Neural cell (in vitro differentiated cells): ENCODE results near the gene APCDD1. TPM values are rescaled to one million over a fixed set of nuclear protein-coding genes. Genes with fewer than 3 reads are reported as not detected.

Experiments used
- H2AFZ ChIP-seq: fragments of 200-600, 300-800 bp; sonication (generic), shearing (Covaris generic); 2 replicates; pipeline ENCODE4 v1.6.0; 2014; ENCODE audit warnings: low read depth, mild to moderate bottlenecking, antibody characterized with exemption, low read length, moderate library complexity
- H3F3A ChIP-seq: fragments of 200-600 bp; shearing (Covaris generic); 2 replicates; pipeline ENCODE4 v1.6.1; 2016; ENCODE audit warnings: mild to moderate bottlenecking, moderate library complexity, mixed read lengths, antibody characterized with exemption, low read length; ENCODE audit not compliant: insufficient read depth, poor library complexity, severe bottlenecking
- H3K27ac ChIP-seq: fragments of 200-600, 300-800 bp; sonication (generic), shearing (Covaris generic); 2 replicates; pipeline ENCODE4 v1.5.1; 2014; ENCODE audit warnings: mild to moderate bottlenecking, low read length, moderate library complexity
- H3K27me3 ChIP-seq: fragments of 300-800, 200-600 bp; sonication (generic), shearing (Covaris generic); 2 replicates; pipeline ENCODE4 v1.6.0; 2014; ENCODE audit warnings: mild to moderate bottlenecking, low read depth, low read length, moderate library complexity; ENCODE audit not compliant: insufficient read depth
- H3K36me3 ChIP-seq: fragments of 300-800, 200-600 bp; sonication (generic), shearing (Covaris generic); 2 replicates; pipeline ENCODE4 v1.5.1; 2014; ENCODE audit warnings: mild to moderate bottlenecking, antibody characterized with exemption, low read length, moderate library complexity; ENCODE audit not compliant: insufficient read depth
- H3K4me2 ChIP-seq: fragments of 300-800, 200-600 bp; sonication (generic), shearing (Covaris generic); 2 replicates; pipeline ENCODE4 v1.6.0; 2014; ENCODE audit warnings: mild to moderate bottlenecking, low read length
- H3K4me3 ChIP-seq: fragments of 300-800, 200-600 bp; sonication (generic), shearing (Covaris generic); 2 replicates; pipeline ENCODE4 v1.5.1; 2014; ENCODE audit warnings: mild to moderate bottlenecking, low read length, moderate library complexity
- H3K79me2 ChIP-seq: fragments of 200-600 bp; shearing (Covaris generic); replicated peaks from 2 replicates; pipeline ENCODE4 v1.6.0; 2014; ENCODE audit warnings: mild to moderate bottlenecking, low read length, moderate library complexity; ENCODE audit not compliant: insufficient read depth
- H3K9ac ChIP-seq: fragments of 300-800, 200-600 bp; sonication (generic), shearing (Covaris generic); 2 replicates; pipeline ENCODE4 v1.6.1; 2016; ENCODE audit warnings: mild to moderate bottlenecking, low read length, mixed read lengths
- H3K9me2 ChIP-seq: fragments of 200-600 bp; shearing (Covaris generic); 2 replicates; pipeline ENCODE4 v1.6.1; 2016; ENCODE audit warnings: mild to moderate bottlenecking, low read length, mixed read lengths; ENCODE audit not compliant: insufficient read depth
- H3K9me3 ChIP-seq: fragments of 200-600, 300-800 bp; sonication (generic), shearing (Covaris generic); 2 replicates; pipeline ENCODE4 v1.6.1; 2016; ENCODE audit warnings: mild to moderate bottlenecking, mixed run types, low read length, moderate library complexity, mixed read lengths
- H4K20me1 ChIP-seq: fragments of 200-600 bp; shearing (Covaris generic); 2 replicates; pipeline ENCODE4 v1.6.1; 2016; ENCODE audit warnings: mild to moderate bottlenecking, mixed run types; ENCODE audit not compliant: insufficient read depth
- EP300 ChIP-seq: fragments of 450-650 bp; conservative IDR thresholded peaks from 2 replicates; pipeline ENCODE4 v1.6.1; 2014; ENCODE audit warnings: antibody characterized with exemption, mild to moderate bottlenecking, moderate library complexity; ENCODE audit not compliant: poor library complexity, severe bottlenecking
- EZH2 ChIP-seq: fragments of 200-600, 300-800 bp; shearing (Covaris generic), sonication (generic); IDR thresholded peaks from 2 replicates; pipeline ENCODE4 v1.6.1; 2014; ENCODE audit warnings: antibody characterized with exemption, low read length, borderline replicate concordance, mild to moderate bottlenecking; ENCODE audit not compliant: insufficient read depth, poor library complexity, severe bottlenecking
- MXI1 ChIP-seq: fragments of 450-650 bp; conservative IDR thresholded peaks from 2 replicates; pipeline ENCODE4 v1.6.1; 2014; ENCODE audit warnings: antibody characterized with exemption, mild to moderate bottlenecking; ENCODE audit not compliant: poor library complexity, severe bottlenecking
- POLR2AphosphoS5 ChIP-seq: IDR thresholded peaks from 2 replicates; pipeline ENCODE4 v1.6.1; 2012
- RAD21 ChIP-seq: fragments of 450-650 bp; conservative IDR thresholded peaks from 2 replicates; pipeline ENCODE4 v1.6.1; 2014; ENCODE audit warnings: antibody characterized with exemption, mild to moderate bottlenecking, moderate library complexity
- SMC3 ChIP-seq: fragments of 450-650 bp; conservative IDR thresholded peaks from 2 replicates; pipeline ENCODE4 v1.6.1; 2014; ENCODE audit warnings: antibody characterized with exemption, mild to moderate bottlenecking, moderate library complexity; ENCODE audit not compliant: poor library complexity
- TAF1 ChIP-seq: IDR thresholded peaks from 2 replicates; pipeline ENCODE4 v1.6.1; 2012; ENCODE audit warnings: low read depth
- polyA plus RNA-seq: library from polyadenylated mRNA; depleted of rRNA; stranded (reverse); fragments of >200 nt; gene quantifications from 2 replicates; pipeline ENCODE4 v1.2.3, GENCODE V29; 2014
- TF ChIP-seq, protein P1 (sequence below): IDR thresholded peaks from 2 replicates; pipeline ENCODE4 v1.6.1; 2012; ENCODE audit warnings: borderline replicate concordance
- TF ChIP-seq, protein P2 (sequence below): fragments of 450-650 bp; IDR thresholded peaks from 2 replicates; pipeline ENCODE4 v1.5.1; 2014; ENCODE audit warnings: antibody characterized with exemption, mild to moderate bottlenecking, moderate library complexity; ENCODE audit not compliant: poor library complexity, severe bottlenecking

Gene APCDD1
- polyA plus RNA-seq, 1 donor from 2014 or later = 0.58 TPM

DNA sequence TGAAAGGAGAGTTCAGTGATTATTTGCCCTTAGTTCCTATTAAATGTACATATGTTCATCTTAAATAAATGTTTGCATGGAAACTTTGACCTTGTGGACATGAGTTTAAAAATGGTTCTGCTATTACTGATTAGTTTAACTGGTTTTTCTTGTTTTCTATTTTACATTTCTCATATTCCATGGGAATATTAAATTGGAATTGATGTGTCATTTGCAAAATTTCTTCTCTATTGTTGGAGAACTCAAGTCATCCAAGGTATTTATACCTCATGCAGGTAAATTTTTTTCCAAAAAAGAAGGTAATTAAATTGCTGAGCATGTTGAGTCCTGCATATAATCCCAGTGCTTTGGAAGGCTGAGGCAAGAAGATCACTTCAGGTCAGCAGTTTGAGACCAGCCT lies 45.4 kb upstream of the APCDD1 start:
- Histone ChIP-seq H3K27ac (no peak overlapping the region), H3K9me3 (no peaks in the 10 kb centered on the region), H3K4me3 (no peak overlapping the region), H4K20me1 (no peaks in the 10 kb centered on the region), H3K27me3 (no peaks in the 10 kb centered on the region), H3K36me3 (no peaks in the 10 kb centered on the region), H3K4me2 (no peak overlapping the region), H3K9ac (no peak overlapping the region), H3K79me2 (no peaks in the 10 kb centered on the region), H2AFZ (no peak overlapping the region), H3F3A (no peaks in the 10 kb centered on the region), H3K9me2 (no peaks in the 10 kb centered on the region)
- TF ChIP-seq, protein P1, sequence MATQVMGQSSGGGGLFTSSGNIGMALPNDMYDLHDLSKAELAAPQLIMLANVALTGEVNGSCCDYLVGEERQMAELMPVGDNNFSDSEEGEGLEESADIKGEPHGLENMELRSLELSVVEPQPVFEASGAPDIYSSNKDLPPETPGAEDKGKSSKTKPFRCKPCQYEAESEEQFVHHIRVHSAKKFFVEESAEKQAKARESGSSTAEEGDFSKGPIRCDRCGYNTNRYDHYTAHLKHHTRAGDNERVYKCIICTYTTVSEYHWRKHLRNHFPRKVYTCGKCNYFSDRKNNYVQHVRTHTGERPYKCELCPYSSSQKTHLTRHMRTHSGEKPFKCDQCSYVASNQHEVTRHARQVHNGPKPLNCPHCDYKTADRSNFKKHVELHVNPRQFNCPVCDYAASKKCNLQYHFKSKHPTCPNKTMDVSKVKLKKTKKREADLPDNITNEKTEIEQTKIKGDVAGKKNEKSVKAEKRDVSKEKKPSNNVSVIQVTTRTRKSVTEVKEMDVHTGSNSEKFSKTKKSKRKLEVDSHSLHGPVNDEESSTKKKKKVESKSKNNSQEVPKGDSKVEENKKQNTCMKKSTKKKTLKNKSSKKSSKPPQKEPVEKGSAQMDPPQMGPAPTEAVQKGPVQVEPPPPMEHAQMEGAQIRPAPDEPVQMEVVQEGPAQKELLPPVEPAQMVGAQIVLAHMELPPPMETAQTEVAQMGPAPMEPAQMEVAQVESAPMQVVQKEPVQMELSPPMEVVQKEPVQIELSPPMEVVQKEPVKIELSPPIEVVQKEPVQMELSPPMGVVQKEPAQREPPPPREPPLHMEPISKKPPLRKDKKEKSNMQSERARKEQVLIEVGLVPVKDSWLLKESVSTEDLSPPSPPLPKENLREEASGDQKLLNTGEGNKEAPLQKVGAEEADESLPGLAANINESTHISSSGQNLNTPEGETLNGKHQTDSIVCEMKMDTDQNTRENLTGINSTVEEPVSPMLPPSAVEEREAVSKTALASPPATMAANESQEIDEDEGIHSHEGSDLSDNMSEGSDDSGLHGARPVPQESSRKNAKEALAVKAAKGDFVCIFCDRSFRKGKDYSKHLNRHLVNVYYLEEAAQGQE = no peak
- TF ChIP-seq POLR2AphosphoS5 (no peak), TAF1 (no peak), RAD21 (no peak), EP300 (no peak), SMC3 (no peak), EZH2 (no peak), MXI1 (no peak)
- TF ChIP-seq, protein P2, sequence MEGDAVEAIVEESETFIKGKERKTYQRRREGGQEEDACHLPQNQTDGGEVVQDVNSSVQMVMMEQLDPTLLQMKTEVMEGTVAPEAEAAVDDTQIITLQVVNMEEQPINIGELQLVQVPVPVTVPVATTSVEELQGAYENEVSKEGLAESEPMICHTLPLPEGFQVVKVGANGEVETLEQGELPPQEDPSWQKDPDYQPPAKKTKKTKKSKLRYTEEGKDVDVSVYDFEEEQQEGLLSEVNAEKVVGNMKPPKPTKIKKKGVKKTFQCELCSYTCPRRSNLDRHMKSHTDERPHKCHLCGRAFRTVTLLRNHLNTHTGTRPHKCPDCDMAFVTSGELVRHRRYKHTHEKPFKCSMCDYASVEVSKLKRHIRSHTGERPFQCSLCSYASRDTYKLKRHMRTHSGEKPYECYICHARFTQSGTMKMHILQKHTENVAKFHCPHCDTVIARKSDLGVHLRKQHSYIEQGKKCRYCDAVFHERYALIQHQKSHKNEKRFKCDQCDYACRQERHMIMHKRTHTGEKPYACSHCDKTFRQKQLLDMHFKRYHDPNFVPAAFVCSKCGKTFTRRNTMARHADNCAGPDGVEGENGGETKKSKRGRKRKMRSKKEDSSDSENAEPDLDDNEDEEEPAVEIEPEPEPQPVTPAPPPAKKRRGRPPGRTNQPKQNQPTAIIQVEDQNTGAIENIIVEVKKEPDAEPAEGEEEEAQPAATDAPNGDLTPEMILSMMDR = no peak

DNA sequence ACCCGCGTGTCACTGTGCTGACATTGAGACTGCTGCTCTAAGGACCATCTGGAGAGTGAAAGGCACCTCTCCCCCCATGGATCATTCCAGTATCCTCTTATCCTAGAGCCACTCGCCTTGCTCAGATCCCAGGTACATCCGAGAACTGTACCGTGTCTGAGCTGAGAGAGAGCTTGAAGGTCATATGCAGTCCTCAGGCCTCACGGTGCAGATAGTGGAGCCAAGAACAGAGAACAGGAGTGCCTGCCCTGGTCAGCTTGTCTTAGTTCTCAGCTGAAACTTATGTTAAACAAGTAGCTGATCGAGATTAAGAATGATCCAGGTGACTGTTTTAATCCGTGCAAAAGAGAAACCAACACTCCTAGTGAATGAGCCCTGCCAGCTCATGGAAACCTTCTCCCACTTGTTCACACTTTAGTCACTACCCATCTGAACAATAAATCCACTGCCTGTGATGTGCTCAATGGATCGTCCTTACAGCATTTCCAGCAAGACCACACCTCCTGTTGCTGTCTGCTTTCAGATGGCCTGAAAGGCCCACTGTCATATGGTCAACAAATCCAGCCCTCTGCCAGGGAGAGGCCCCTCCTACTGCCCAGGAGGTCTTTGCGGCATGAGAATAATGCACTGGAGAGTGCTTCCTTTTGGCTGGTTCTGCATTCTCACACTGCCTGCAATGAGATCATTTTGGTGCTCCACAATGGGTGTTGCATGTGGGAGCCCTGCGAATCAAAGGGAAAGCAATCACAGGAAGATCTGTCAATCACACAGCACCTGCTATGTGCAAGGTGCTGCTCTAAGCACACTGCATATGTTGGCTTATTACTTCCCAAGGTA lies 43.7 kb upstream of the APCDD1 start:
- Histone ChIP-seq H3K79me2 (no peaks in the 10 kb centered on the region), H3K9me2 (no peaks in the 10 kb centered on the region), H3K9me3 (no peaks in the 10 kb centered on the region), H4K20me1 (no peaks in the 10 kb centered on the region), H3K4me3 (no peak overlapping the region), H3K27ac (no peak overlapping the region), H2AFZ (no peak overlapping the region), H3K27me3 (no peaks in the 10 kb centered on the region), H3K9ac (no peak overlapping the region), H3F3A (no peaks in the 10 kb centered on the region), H3K36me3 (no peaks in the 10 kb centered on the region), H3K4me2 (no peak overlapping the region)
- no peak for TF ChIP-seq SMC3
- TF ChIP-seq MXI1 = no peak
- TF ChIP-seq RAD21 = no peak
- TF ChIP-seq TAF1 = no peak
- TF ChIP-seq, protein P2 = no peak
- TF ChIP-seq EP300 = no peak
- no peak for TF ChIP-seq EZH2
- TF ChIP-seq, protein P1 = no peak
- TF ChIP-seq POLR2AphosphoS5 = no peak
